A673 (cell line): ENCODE data around the gene TOM1. TPM values are rescaled to one million over a fixed set of nuclear protein-coding genes. Genes with fewer than 3 reads are reported as not detected.

Experiments
- BruUV-seq: library from RNA; stranded (reverse); fragments of 400-500 nt; replicated peaks from 2 replicates; lab custom pipeline; 2021; lab: Mats Ljungman, UMichigan
- CTCF ChIA-PET: fragments of 300-600 bp; sonication (Branson Sonifier 250); formaldehyde crosslinking; loops from one replicate; lab custom pipeline; 2022; ENCODE audit warnings: antibody characterized with exemption; lab: Charles Lee
- POLR2A ChIA-PET: fragments of 300-600 bp; sonication (Branson Sonifier 250); formaldehyde crosslinking; loops from one replicate; lab custom pipeline; 2022; ENCODE audit warnings: antibody characterized with exemption; ENCODE audit not compliant: low non-redundant PET; lab: Charles Lee
- DNase-seq: peaks from one replicate; pipeline ENCODE4 v3.0.0-alpha.2; 2015; ENCODE audit warnings: low spot score
- H3K27ac ChIP-seq: fragments of 200-600 bp; sonication (generic); 2 replicates; pipeline ENCODE4 v1.5.1; 2016; ENCODE audit warnings: mixed run types, low read depth, mild to moderate bottlenecking, mixed read lengths, antibody characterized with exemption, low read length; ENCODE audit not compliant: poor library complexity, severe bottlenecking
- H3K27me3 ChIP-seq: fragments of 200-600 bp; sonication (generic); replicated peaks from 2 replicates; pipeline ENCODE4 v1.6.1; 2017; ENCODE audit warnings: mixed run types, low read depth, mild to moderate bottlenecking, mixed read lengths, antibody characterized with exemption, low read length; ENCODE audit not compliant: insufficient read depth, poor library complexity
- H3K36me3 ChIP-seq: fragments of 200-600 bp; sonication (generic); 2 replicates; pipeline ENCODE4 v1.6.1; 2016; ENCODE audit warnings: mixed run types, mild to moderate bottlenecking, mixed read lengths, antibody characterized with exemption, low read length; ENCODE audit not compliant: insufficient read depth, poor library complexity, severe bottlenecking
- H3K4me1 ChIP-seq: fragments of 200-600 bp; sonication (generic); 2 replicates; pipeline ENCODE4 v1.6.1; 2017; ENCODE audit warnings: mixed run types, mild to moderate bottlenecking, mixed read lengths, antibody characterized with exemption, low read length; ENCODE audit not compliant: insufficient read depth, poor library complexity, severe bottlenecking
- H3K4me3 ChIP-seq: fragments of 200-600 bp; sonication (generic); 2 replicates; pipeline ENCODE4 v1.5.1; 2016; ENCODE audit warnings: low read depth, mixed run types, mild to moderate bottlenecking, mixed read lengths, low read length; ENCODE audit not compliant: poor library complexity, severe bottlenecking
- H3K9me3 ChIP-seq: fragments of 200-600 bp; sonication (generic); 2 replicates; pipeline ENCODE4 v1.6.1; 2016; ENCODE audit warnings: mixed run types, low read depth, mild to moderate bottlenecking, mixed read lengths, antibody characterized with exemption, low read length; ENCODE audit not compliant: poor library complexity, severe bottlenecking
- EZH2 ChIP-seq: fragments of 200-600 bp; sonication (generic); IDR thresholded peaks from 2 replicates; pipeline ENCODE4 v1.6.1; 2017; ENCODE audit warnings: borderline replicate concordance, low read depth, mild to moderate bottlenecking, mixed read lengths, antibody characterized with exemption, low read length; ENCODE audit not compliant: poor library complexity, severe bottlenecking
- intact Hi-C: fragments of 100-400 bp; cut with micrococcal nuclease; formaldehyde crosslinking; loops from one replicate; pipeline ENCODE4 v1.10.0; 2022; ENCODE audit not compliant: unreplicated experiment
- total RNA-seq: library from RNA; stranded (reverse); gene quantifications from 2 replicates; pipeline ENCODE4 v1.2.3, GENCODE V29; 2021
- TF ChIP-seq, protein P1 (sequence below): fragments of 300-800, 200-600 bp; sonication (generic); conservative IDR thresholded peaks from 2 replicates; pipeline ENCODE4 v1.5.1; 2017; ENCODE audit warnings: low read depth, mild to moderate bottlenecking, antibody characterized with exemption, low read length, moderate library complexity, mixed read lengths

Gene TOM1
- total RNA-seq, 1 experiment from 2014 or later: 22.8 TPM

DNA sequence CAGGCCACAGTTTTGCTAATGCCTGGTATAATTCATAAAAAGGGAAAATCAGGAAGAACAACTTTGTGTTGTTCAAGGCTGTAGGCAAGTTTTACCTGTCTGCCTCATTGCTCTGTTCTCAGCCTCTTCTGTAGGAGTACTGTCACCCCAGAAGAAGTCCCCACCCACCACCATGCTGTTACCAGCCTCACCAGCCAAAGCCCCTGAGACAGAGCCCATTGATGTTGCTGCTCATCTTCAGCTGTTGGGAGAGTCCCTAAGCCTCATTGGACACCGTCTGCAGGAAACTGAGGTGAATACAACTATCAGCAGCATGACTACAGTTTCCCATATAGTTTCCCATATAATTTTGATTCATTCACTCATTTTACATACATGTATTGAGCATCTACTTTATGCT lies 11.6 kb upstream of the TOM1 start:
- POLR2A ChIA-PET: no interaction called here

DNA sequence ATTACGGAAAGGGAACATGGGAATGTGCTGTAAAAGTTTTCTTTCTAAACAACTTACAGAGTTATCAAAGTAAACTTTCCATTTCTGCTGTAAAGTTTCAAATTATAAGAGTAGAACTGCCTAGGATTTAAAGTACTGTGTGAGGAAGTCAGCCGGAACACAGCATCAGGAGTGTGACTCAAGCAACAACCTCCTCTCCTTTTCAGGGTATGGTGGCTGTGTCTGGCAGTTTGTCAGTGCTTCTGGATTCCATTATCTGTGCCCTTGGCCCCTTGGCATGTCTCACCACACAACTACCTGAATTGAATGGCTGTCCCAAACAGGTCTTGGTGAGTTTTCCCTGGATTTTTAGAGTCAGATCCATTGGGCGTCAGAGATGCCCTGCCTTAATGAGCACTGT lies 6.9 kb upstream of the TOM1 start:
- CTCF ChIA-PET: no interaction called here
- Histone ChIP-seq H3K36me3 (peaks cover 88% of the 10 kb centered on the region), H3K27me3 (no peaks in the 10 kb centered on the region), H3K9me3 (no peaks in the 10 kb centered on the region), H3K4me1 (no peaks in the 10 kb centered on the region), H3K4me3 (no peak overlapping the region), H3K27ac (no peak overlapping the region)
- DNase-seq: no peak
- TF ChIP-seq, protein P1, sequence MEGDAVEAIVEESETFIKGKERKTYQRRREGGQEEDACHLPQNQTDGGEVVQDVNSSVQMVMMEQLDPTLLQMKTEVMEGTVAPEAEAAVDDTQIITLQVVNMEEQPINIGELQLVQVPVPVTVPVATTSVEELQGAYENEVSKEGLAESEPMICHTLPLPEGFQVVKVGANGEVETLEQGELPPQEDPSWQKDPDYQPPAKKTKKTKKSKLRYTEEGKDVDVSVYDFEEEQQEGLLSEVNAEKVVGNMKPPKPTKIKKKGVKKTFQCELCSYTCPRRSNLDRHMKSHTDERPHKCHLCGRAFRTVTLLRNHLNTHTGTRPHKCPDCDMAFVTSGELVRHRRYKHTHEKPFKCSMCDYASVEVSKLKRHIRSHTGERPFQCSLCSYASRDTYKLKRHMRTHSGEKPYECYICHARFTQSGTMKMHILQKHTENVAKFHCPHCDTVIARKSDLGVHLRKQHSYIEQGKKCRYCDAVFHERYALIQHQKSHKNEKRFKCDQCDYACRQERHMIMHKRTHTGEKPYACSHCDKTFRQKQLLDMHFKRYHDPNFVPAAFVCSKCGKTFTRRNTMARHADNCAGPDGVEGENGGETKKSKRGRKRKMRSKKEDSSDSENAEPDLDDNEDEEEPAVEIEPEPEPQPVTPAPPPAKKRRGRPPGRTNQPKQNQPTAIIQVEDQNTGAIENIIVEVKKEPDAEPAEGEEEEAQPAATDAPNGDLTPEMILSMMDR: no peak
- no peak for TF ChIP-seq EZH2
- POLR2A ChIA-PET: no interaction called here
- BruUV-seq: no TSS peak
- intact Hi-C loops: no loop called here

More for the DNA sequence above, 11.6 kb upstream of the TOM1 start:
- BruUV-seq: no TSS peak
- Histone ChIP-seq H3K4me3 (no peak overlapping the region), H3K4me1 (no peaks in the 10 kb centered on the region), H3K36me3 (peaks cover 88% of the 10 kb centered on the region), H3K9me3 (no peaks in the 10 kb centered on the region), H3K27me3 (no peaks in the 10 kb centered on the region), H3K27ac (no peak overlapping the region)
- DNase-seq: no peak
- TF ChIP-seq EZH2: no peak
- TF ChIP-seq, protein P1: no peak
- intact Hi-C loops: no loop called here
- CTCF ChIA-PET: no interaction called here

DNA sequence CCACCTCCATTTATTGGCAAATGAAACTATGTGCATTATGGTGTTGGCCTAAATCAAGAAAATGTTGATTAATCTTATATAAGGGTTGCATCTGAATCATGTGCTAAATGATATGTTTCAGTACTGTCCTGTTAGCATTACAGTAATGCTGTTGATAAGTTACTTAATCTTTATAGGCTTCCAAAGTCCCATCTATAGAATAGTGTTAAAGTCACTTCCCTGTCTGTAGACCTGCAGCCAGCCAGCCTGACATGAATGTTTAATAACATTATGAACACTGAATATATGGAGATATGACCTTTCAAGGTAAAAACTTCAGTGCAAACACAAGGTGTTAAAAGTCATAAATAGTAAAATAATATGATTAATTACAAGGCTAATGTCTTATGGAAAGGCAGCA lies 3.6 kb upstream of the TOM1 start:
- CTCF ChIA-PET: no interaction called here
- intact Hi-C loops: no loop called here
- Histone ChIP-seq H3K4me3 (no peak overlapping the region), H3K36me3 (peaks cover 57% of the 10 kb centered on the region), H3K27ac (no peak overlapping the region), H3K4me1 (no peaks in the 10 kb centered on the region), H3K27me3 (no peaks in the 10 kb centered on the region), H3K9me3 (no peaks in the 10 kb centered on the region)
- POLR2A ChIA-PET: no interaction called here
- no TSS peak for BruUV-seq
- DNase-seq: no peak
- TF ChIP-seq, protein P1: no peak
- no peak for TF ChIP-seq EZH2
